Fibroblast of mammary gland (primary cell): ENCODE data around the gene AIPL1.

Experiments used
- DNase-seq: peaks from one replicate; pipeline ENCODE4 v3.0.0-alpha.2; 2010; ENCODE audit warnings: low read depth
- H3K4me3 ChIP-seq: 2 replicates; pipeline ENCODE4 v1.5.1; 2011; ENCODE audit warnings: low read depth, mild to moderate bottlenecking, low read length, moderate library complexity; ENCODE audit not compliant: control insufficient read depth
- TF ChIP-seq, protein P1 (sequence below): conservative IDR thresholded peaks from 2 replicates; pipeline ENCODE4 v1.5.1; 2011; ENCODE audit warnings: low read depth, low read length, inconsistent platforms; ENCODE audit not compliant: control insufficient read depth, insufficient read depth

The AIPL1 gene

GRCh38 chr17:6477831-6478383 lies 43.0 kb upstream of the AIPL1 start:
- no peak for DNase-seq
- TF ChIP-seq, protein P1, sequence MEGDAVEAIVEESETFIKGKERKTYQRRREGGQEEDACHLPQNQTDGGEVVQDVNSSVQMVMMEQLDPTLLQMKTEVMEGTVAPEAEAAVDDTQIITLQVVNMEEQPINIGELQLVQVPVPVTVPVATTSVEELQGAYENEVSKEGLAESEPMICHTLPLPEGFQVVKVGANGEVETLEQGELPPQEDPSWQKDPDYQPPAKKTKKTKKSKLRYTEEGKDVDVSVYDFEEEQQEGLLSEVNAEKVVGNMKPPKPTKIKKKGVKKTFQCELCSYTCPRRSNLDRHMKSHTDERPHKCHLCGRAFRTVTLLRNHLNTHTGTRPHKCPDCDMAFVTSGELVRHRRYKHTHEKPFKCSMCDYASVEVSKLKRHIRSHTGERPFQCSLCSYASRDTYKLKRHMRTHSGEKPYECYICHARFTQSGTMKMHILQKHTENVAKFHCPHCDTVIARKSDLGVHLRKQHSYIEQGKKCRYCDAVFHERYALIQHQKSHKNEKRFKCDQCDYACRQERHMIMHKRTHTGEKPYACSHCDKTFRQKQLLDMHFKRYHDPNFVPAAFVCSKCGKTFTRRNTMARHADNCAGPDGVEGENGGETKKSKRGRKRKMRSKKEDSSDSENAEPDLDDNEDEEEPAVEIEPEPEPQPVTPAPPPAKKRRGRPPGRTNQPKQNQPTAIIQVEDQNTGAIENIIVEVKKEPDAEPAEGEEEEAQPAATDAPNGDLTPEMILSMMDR = no peak
- no peak overlapping the region for H3K4me3 ChIP-seq

GRCh38 chr17:6476810-6477179 lies 41.9 kb upstream of the AIPL1 start:
- no peak for DNase-seq
- H3K4me3 ChIP-seq = no peak overlapping the region
- TF ChIP-seq, protein P1 = no peak

DNA sequence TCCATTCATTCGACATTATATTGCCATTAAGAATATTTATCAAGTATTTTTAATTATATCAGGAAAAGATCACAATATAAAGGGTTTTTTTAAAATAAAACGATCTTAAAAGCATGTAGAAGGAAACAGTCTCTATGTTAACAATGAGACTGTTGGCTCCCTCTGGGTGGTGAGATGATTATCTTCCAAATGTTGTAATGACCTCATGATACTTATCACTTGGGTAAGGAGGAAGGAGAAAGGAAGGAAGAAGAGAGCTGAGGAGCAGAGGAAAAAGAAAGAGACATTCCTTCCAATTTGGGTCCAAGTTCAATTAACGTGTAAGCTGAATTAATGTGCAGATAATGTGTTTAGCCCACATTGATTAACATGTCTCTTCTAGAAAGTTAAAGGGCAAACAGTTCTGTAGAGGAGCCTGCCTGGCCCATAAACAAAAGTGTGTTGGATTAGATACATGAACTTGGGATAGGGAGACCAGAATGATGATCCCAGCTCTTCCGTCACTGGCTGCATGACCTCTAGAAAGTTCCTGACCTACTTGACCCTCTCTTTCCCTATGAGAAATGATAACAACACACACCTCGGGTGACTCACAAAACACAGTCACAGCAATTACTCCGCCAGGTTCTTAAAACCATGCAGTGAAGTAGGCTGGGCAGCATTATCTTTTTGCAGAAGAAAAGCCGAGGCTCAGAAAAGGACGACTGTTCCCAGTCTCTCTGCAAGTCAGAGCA lies 41.3 kb upstream of the AIPL1 start:
- DNase-seq = no peak
- TF ChIP-seq, protein P1 = no peak
- H3K4me3 ChIP-seq = no peak overlapping the region

DNA sequence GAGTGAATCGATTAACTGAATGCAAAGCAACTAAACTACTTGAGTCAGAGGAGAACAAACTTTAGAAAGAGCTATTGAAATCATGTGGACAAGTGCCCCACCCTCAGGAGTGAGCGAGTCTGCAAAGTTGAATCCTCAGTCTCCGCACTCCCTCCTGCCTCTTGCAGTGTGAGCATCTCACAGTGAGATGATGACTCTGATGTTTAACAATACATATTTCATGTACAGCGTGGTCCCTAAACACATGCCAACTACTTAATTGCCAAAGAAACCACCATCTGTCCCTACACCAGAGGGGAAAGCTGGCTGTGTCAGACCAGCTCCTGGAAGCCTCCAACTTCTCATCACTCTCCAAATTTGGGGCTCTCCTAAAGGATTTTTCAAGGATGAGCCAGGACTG lies 40.5 kb upstream of the AIPL1 start:
- H3K4me3 ChIP-seq = no peak overlapping the region
- TF ChIP-seq, protein P1 = no peak
- no peak for DNase-seq

- TF ChIP-seq, protein P1 = no peak
- DNase-seq = no peak
- H3K4me3 ChIP-seq = no peak overlapping the region
Observed at GRCh38 chr17:6474906-6475305, 40.0 kb upstream of the AIPL1 start.

DNA sequence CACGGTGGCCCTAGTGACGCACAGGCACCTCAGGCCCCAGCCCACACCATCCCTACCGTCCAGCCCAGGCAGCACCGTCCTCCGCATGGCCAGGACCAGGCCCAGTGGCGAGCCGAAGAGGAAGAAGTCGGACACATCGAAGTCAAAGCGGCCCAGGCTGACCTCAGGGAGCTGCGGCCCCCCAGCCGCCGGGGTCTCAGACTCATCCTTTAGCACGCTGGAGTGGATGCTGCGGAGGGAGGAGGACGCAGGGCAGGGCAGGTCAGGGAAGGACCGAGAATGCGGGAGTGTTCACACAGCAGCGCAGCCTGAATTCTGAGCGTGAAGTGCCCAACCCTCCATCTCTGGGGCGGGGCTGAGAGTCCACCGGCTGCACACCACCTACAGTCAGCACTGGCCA lies 39.5 kb upstream of the AIPL1 start:
- no peak for DNase-seq
- H3K4me3 ChIP-seq = no peak overlapping the region
- TF ChIP-seq, protein P1 = no peak
